ENCODE measurements around the gene IQCM.

Gene IQCM

GRCh38 chr4:149709640-149710039 lies 106.0 kb downstream of the IQCM start:
- no peak for DNase-seq (ENCODE audit: low read depth in 2 of 2)

- no peak for DNase-seq (ENCODE audit: low read depth in 2 of 2)
Observed at GRCh38 chr4:149708513-149709130, 107.0 kb downstream of the IQCM start.

GRCh38 chr4:149707862-149708261 lies 107.8 kb downstream of the IQCM start:
- no peak for DNase-seq (ENCODE audit: low read depth in 2 of 2)

GRCh38 chr4:149706942-149707341 lies 108.7 kb downstream of the IQCM start:
- DNase-seq (ENCODE audit: low read depth in 2 of 2): no peak

GRCh38 chr4:149702414-149703293 lies 113.0 kb downstream of the IQCM start:
- no peak for DNase-seq (ENCODE audit: low read depth in 2 of 2)

GRCh38 chr4:149701435-149702156 lies 114.0 kb downstream of the IQCM start:
- DNase-seq (ENCODE audit: low read depth in 2 of 2): no peak

- no peak for DNase-seq (ENCODE audit: low read depth in 2 of 2)
Observed at GRCh38 chr4:149700272-149700671, 115.4 kb downstream of the IQCM start.

- DNase-seq (ENCODE audit: low read depth in 2 of 2): no peak
Observed at GRCh38 chr4:149699642-149700041, 116.0 kb downstream of the IQCM start.

- no peak for DNase-seq (ENCODE audit: low read depth in 2 of 2)
Observed at GRCh38 chr4:149690726-149691125, 124.9 kb downstream of the IQCM start.

- no peak for DNase-seq (ENCODE audit: low read depth in 2 of 2)
Observed at GRCh38 chr4:149684516-149684915, 131.1 kb downstream of the IQCM start.

- no peak for DNase-seq (ENCODE audit: low read depth in 2 of 2)
Observed at GRCh38 chr4:149676076-149676475, 139.6 kb downstream of the IQCM start.

GRCh38 chr4:149645790-149646189 lies 169.9 kb downstream of the IQCM start:
- no peak for DNase-seq (ENCODE audit: low read depth in 2 of 2)

- no peak for DNase-seq (ENCODE audit: low read depth in 2 of 2)
Observed at GRCh38 chr4:149638073-149638472, 177.6 kb downstream of the IQCM start.

- no peak for DNase-seq (ENCODE audit: low read depth in 2 of 2)
Observed at GRCh38 chr4:149634368-149634767, 181.3 kb downstream of the IQCM start.

- DNase-seq (ENCODE audit: low read depth in 2 of 2): no peak
Observed at GRCh38 chr4:149631629-149632028, 184.0 kb downstream of the IQCM start.

GRCh38 chr4:149630064-149630463 lies 185.6 kb downstream of the IQCM start:
- DNase-seq (ENCODE audit: low read depth in 2 of 2): no peak

- no peak for DNase-seq (ENCODE audit: low read depth in 2 of 2)
Observed at GRCh38 chr4:149605601-149606378, 209.9 kb downstream of the IQCM start.

- no peak for DNase-seq (ENCODE audit: low read depth in 2 of 2)
Observed at GRCh38 chr4:149604827-149605226, 210.8 kb downstream of the IQCM start.

GRCh38 chr4:149595500-149595899 lies 220.1 kb downstream of the IQCM start:
- DNase-seq (ENCODE audit: low read depth in 2 of 2): no peak

GRCh38 chr4:149589826-149590225 lies 225.8 kb downstream of the IQCM start:
- DNase-seq (ENCODE audit: low read depth in 2 of 2): no peak

GRCh38 chr4:149584722-149585121 lies 230.9 kb downstream of the IQCM start:
- no peak for DNase-seq (ENCODE audit: low read depth in 2 of 2)

GRCh38 chr4:149574971-149575370 lies 240.7 kb downstream of the IQCM start:
- no peak for DNase-seq (ENCODE audit: low read depth in 2 of 2)
